NT2/D1 (cell line): Measurements from ENCODE around the gene PCSK7.
"Not testable (repeated sequence)": the region's sequence is repeated elsewhere in the genome, so short reads cannot be mapped to it uniquely, and the experiment has no call there.

ENCODE experiments used
- YY1 ChIP-seq: IDR thresholded peaks from 2 replicates; pipeline ENCODE4 v1.6.1; 2011; ENCODE audit not compliant: insufficient read length, insufficient read depth
- ZNF274 ChIP-seq: IDR thresholded peaks from 2 replicates; pipeline ENCODE4 v1.6.1; 2011; ENCODE audit warnings: mild to moderate bottlenecking, low read depth, low read length

DNA sequence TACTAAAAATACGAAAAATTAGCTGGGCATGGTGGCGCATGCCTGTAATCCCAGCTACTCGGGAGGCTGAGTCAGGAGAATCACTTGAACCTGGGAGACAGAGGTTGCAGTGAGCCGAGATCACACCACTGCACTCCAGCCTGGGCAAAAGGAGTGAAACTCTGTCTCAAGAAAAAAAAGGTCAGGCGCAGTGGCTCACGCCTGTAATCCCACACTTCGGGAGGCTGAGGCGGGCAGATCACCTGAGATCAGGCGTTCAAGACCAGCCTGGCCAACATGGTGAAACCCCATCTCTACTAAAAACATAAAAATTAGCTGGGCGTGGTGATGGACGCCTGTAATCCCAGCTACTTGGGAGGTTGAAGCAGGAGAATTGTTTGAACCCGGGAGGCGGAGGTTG lies 48.7 kb downstream of the PCSK7 start:
- not testable (repeated sequence) for TF ChIP-seq YY1, ZNF274
